ENCODE measurements around the gene ACER2. TPM values are rescaled to one million over a fixed set of nuclear protein-coding genes. Genes with fewer than 3 reads are reported as not detected.
A peak's percentile ranks its signal among the peaks of the same experiment; 100 is the strongest.

ACER2 gene
- total RNA-seq, 4 donors from 2014 or later, result 1.7 to 4.8 (median 2.4) TPM

GRCh38 chr9:19486803-19487202 lies 78.0 kb downstream of the ACER2 start:
- Histone ChIP-seq H3K4me3 (no peak overlapping the region), H3K9me3 (no peaks in the 10 kb centered on the region), H3K27ac (no peak overlapping the region), H3K36me3 (no peaks in the 10 kb centered on the region), H3K27me3 (peaks cover 0 to 3% (median 0%) of the 10 kb centered on the region in 3 donors), H3K4me1 (no peaks in the 10 kb centered on the region)
- TF ChIP-seq CTCF (IDR thresholded peaks at IDR 0.05 in 4 of 5, conservative IDR thresholded peaks at IDR 0.05 in 1 of 5) (no peak), POLR2A (IDR thresholded peaks at IDR 0.05) (no peak)
- intact Hi-C loops (cut with DNase I; ENCODE audit: low total_unique reads), result no loop called here
- ATAC-seq, result no peak
- in situ Hi-C loops (cut with MboI; ENCODE audit: low sequenced_read_pairs in 4 of 4), result loop anchor here in 1 of 4 donors (25.0 kb wide), 1 partner anchor 1625 kb away; no protein-coding TSS in a partner anchor
- DNase-seq, result no peak

GRCh38 chr9:19488721-19489120 lies 79.9 kb downstream of the ACER2 start:
- intact Hi-C loops (cut with DNase I; ENCODE audit: low total_unique reads) (no loop called here), in situ Hi-C loops (cut with MboI; ENCODE audit: low sequenced_read_pairs in 4 of 4) (loop anchor here in 1 of 4 donors (25.0 kb wide), 1 partner anchor 1624 kb away; no protein-coding TSS in a partner anchor)
- DNase-seq (no peak), ATAC-seq (no peak)
- Histone ChIP-seq H3K36me3 (no peaks in the 10 kb centered on the region), H3K4me3 (no peak overlapping the region), H3K9me3 (no peaks in the 10 kb centered on the region), H3K4me1 (peaks cover 0 to 4% of the 10 kb centered on the region in 2 donors), H3K27ac (no peak overlapping the region), H3K27me3 (peaks cover 0 to 3% (median 0%) of the 10 kb centered on the region in 3 donors)
- TF ChIP-seq CTCF (IDR thresholded peaks at IDR 0.05 in 4 of 5, conservative IDR thresholded peaks at IDR 0.05 in 1 of 5) (no peak), POLR2A (IDR thresholded peaks at IDR 0.05) (no peak)

- TF ChIP-seq POLR2A (IDR thresholded peaks at IDR 0.05), result no peak
- no peak for TF ChIP-seq CTCF (IDR thresholded peaks at IDR 0.05 in 4 of 5, conservative IDR thresholded peaks at IDR 0.05 in 1 of 5)
- Histone ChIP-seq H3K9me3 (no peaks in the 10 kb centered on the region), H3K36me3 (no peaks in the 10 kb centered on the region), H3K4me1 (peaks cover 0 to 4% of the 10 kb centered on the region in 2 donors), H3K27ac (no peak overlapping the region), H3K27me3 (no peaks in the 10 kb centered on the region), H3K4me3 (no peak overlapping the region)
- no peak for DNase-seq
- no peak for ATAC-seq
- intact Hi-C loops (cut with DNase I; ENCODE audit: low total_unique reads), result no loop called here
- in situ Hi-C loops (cut with MboI; ENCODE audit: low sequenced_read_pairs in 4 of 4), result loop anchor here in 1 of 4 donors (25.0 kb wide), 1 partner anchor 1622 kb away; no protein-coding TSS in a partner anchor
Observed at GRCh38 chr9:19490269-19490668, 81.5 kb downstream of the ACER2 start.

- no peak overlapping the region for H3K27ac ChIP-seq
- intact Hi-C loops (cut with DNase I; ENCODE audit: low total_unique reads) (no loop called here), in situ Hi-C loops (cut with MboI; ENCODE audit: low sequenced_read_pairs in 4 of 4) (loop anchor here in 1 of 4 donors (25.0 kb wide), 1 partner anchor 1621 kb away; no protein-coding TSS in a partner anchor)
- H3K36me3 ChIP-seq, result no peaks in the 10 kb centered on the region
- H3K4me1 ChIP-seq, result peaks cover 0 to 4% of the 10 kb centered on the region in 2 donors
- no peaks in the 10 kb centered on the region for H3K9me3 ChIP-seq
- H3K4me3 ChIP-seq, result no peak overlapping the region
- DNase-seq (no peak), ATAC-seq (no peak)
- no peak for TF ChIP-seq CTCF (IDR thresholded peaks at IDR 0.05 in 4 of 5, conservative IDR thresholded peaks at IDR 0.05 in 1 of 5)
- no peaks in the 10 kb centered on the region for H3K27me3 ChIP-seq
Observed at GRCh38 chr9:19490828-19491227, 82.0 kb downstream of the ACER2 start.

GRCh38 chr9:19492775-19493173 lies 84.0 kb downstream of the ACER2 start:
- Histone ChIP-seq H3K36me3 (no peaks in the 10 kb centered on the region), H3K9me3 (no peaks in the 10 kb centered on the region), H3K27ac (peak overlapping the region in 1 of 4 donors; percentile 43), H3K4me3 (peak overlapping the region in 1 of 4 donors; percentile 47), H3K27me3 (no peaks in the 10 kb centered on the region), H3K4me1 (peaks cover 0 to 4% of the 10 kb centered on the region in 2 donors)
- no peak for ATAC-seq
- no peak for TF ChIP-seq CTCF (IDR thresholded peaks at IDR 0.05 in 4 of 5, conservative IDR thresholded peaks at IDR 0.05 in 1 of 5)
- no peak for TF ChIP-seq POLR2A (IDR thresholded peaks at IDR 0.05)
- in situ Hi-C loops (cut with MboI; ENCODE audit: low sequenced_read_pairs in 4 of 4), result loop anchor here in 1 of 4 donors (25.0 kb wide), 1 partner anchor 1620 kb away; no protein-coding TSS in a partner anchor
- DNase-seq, result no peak
- intact Hi-C loops (cut with DNase I; ENCODE audit: low total_unique reads), result no loop called here

Measured in gastrocnemius medialis (tissue), 4 donors.